GM18498 (cell line): ENCODE results near the gene SLC40A1.

ENCODE experiments used
- ATAC-seq: cut with Tn5 transposase; IDR thresholded peaks from one replicate; pipeline ENCODE4 v1.9.1; 2021; ENCODE audit warnings: mild to moderate bottlenecking, moderate library complexity; ENCODE audit not compliant: unreplicated experiment

Gene SLC40A1

DNA sequence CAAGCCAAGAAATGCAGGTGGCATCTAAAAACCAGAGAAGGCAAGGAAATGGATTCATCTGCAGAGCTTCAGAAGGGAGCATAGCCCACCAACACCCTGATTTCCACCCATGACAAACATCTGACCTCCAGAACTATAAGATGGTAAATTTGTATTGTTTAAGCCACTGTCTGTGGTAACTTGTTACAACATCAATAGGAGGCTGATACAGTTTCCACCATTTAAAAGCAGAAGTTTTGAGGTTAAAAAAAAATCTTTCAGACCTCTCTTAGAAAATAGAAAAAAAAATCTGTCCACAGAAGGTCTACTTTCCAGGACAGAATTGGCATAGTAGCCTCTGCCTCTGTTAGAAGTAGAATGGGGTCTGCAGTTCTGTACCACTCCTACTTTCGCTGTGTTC lies 37.2 kb downstream of the SLC40A1 start:
- ATAC-seq = no peak

- no peak for ATAC-seq
These were observed 38.3 kb downstream of the SLC40A1 start for GRCh38 chr2:189542145-189542882.

GRCh38 chr2:189541591-189541990 lies 39.0 kb downstream of the SLC40A1 start:
- ATAC-seq = no peak

GRCh38 chr2:189540551-189540950 lies 40.0 kb downstream of the SLC40A1 start:
- ATAC-seq = no peak

DNA sequence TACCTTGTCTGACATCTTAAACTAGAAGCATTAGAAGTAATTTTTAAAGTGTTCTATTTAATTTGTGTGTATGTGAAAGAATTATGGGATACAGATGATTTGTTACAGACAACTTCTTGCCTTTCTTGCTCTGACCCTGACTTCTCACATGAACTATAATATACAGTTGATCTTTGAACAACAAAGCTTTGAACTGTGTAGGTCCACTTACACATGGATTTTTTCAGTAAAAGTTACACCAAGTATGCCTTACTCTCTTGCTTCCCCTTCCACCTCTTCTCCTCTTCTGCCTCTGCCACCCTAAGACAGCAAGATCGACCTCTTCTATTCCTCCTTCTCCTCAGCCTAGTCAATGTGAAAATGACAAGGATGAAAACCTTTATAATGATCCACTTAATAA lies 42.2 kb downstream of the SLC40A1 start:
- no peak for ATAC-seq

- no peak for ATAC-seq
These were observed 43.8 kb downstream of the SLC40A1 start for GRCh38 chr2:189536830-189537229.

- no peak for ATAC-seq
These were observed 45.4 kb downstream of the SLC40A1 start for GRCh38 chr2:189534854-189535832.

DNA sequence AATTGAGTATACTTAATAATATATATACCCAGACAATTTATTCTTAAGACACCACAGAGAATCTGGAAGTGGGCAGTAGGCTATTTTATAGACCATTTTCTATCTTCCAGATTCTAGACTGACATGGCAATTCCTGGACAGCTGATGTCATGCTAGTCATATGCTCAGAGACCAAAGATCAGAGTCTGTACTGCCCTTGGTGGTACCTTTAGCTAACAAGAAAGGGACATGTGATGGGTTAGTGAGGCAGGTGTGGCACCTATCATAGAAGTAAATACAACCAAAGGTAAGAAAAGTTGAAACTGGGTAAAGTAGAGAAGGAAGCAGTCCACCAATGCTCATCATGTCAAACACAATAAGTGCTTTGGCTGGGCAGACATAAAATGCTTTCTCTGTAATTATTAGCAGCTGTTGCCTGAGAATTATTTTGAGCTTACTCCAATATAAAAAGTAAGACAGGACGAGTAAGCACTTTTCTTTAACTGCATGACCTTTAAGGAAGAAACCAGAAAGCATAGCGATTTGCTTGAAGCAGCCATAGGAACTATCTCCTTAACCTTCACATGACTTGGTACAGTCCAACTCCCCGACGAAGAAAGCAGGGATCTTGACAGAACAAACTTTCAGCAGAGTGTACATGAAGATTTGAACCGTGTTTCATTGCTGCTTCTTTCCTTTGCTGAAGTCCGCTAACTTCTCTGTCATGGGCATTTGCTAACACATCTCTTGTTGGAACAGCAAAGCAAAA lies 47.1 kb downstream of the SLC40A1 start:
- ATAC-seq = no peak

DNA sequence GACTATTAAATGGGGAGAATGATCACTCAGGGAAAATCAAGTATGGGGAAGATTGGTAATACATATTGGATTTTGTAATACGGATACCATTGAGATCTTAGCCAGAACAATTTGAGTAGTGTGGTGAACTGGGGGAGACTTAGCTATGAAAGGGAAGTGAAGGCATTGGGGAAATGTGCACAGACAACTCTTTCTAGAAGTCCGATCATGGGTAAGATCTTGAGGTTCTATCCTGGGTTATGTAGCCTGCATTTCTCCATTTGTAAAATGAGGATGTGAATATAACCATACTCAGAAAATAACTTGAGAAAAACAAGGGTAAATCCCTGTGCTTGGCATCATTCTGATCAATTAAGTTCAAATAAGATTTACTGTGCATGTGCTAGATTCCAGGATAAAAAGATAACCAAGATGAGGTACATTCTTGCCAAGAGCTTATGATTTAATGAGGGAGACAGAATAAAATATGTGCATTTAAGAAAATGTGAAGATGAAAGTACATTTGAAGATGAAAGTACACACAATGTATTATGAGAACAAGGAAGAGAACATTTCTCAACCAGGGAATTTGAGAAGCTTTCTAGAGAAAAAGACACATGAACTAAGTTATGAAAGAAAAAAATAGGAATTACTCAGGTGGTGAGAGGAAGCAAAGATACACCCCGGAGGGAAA lies 49.5 kb downstream of the SLC40A1 start:
- ATAC-seq = no peak

GRCh38 chr2:189528617-189529016 lies 52.0 kb downstream of the SLC40A1 start:
- no peak for ATAC-seq

- no peak for ATAC-seq
These were observed 52.6 kb downstream of the SLC40A1 start for GRCh38 chr2:189527812-189528592.

DNA sequence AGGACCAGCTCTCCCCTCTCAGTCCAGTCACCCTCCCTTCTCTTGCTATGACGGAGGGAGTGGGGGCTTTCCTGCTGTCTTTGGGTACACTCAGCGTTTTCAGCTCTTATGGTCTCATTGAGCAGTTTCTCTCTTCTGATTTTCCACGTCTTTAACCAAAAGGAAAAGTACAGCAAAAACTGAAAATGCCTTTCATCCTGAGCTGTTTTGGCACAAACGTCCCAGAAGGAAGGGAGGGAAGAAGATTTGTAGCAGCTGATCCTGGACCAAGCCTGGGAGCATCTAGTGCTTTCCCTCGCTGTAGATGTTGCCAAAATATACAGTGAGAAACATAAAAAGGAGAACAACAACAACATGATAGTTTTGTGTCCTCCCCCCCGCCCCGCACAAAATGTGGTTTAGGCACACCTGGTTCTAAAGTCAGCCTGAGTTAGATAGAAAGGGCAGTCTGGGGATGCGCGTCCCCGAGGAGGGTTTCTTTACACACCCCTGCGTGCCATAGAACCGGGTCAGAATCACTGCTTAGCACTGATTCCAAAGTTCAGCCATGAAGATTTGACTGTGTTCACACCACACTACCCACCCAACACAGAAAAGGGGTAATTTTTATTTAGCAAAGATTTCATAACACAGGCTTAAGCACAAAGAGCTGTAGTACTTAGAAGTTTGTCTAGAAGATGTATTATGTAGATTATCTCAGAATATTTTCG lies 53.4 kb downstream of the SLC40A1 start:
- ATAC-seq = no peak

DNA sequence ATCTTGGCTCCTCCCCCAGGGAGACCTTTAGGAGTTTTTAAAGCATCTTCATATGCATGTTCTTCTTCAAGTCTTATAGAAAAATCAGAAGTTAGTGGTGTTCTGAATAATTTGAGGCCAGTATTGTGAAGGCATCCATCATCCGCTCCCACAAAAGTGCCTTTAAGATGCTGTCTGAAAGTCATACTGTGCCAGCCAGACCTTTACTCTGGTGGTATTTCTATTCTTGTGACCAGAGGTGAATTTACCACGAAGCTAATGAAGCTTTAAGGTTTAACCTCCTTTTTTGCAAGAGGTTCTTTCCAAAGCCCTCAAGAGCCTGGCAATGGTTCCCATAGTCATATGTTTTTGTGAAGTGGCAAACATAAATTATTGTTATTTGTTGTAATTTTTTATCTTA lies 54.3 kb downstream of the SLC40A1 start:
- no peak for ATAC-seq

- no peak for ATAC-seq
These were observed 55.8 kb downstream of the SLC40A1 start for GRCh38 chr2:189524746-189525145.

- no peak for ATAC-seq
These were observed 58.0 kb downstream of the SLC40A1 start for GRCh38 chr2:189522435-189523151.

GRCh38 chr2:189521699-189522434 lies 58.7 kb downstream of the SLC40A1 start:
- peak; percentile 58 for ATAC-seq

- ATAC-seq = no peak
These were observed 60.8 kb downstream of the SLC40A1 start for GRCh38 chr2:189519631-189520387.
